ENCODE measurements around the gene KRT26. TPM values are rescaled to one million over a fixed set of nuclear protein-coding genes. Genes with fewer than 3 reads are reported as not detected.

The KRT26 gene
- total and polyA plus RNA-seq, 5 experiments from 2014 or later: not detected

DNA sequence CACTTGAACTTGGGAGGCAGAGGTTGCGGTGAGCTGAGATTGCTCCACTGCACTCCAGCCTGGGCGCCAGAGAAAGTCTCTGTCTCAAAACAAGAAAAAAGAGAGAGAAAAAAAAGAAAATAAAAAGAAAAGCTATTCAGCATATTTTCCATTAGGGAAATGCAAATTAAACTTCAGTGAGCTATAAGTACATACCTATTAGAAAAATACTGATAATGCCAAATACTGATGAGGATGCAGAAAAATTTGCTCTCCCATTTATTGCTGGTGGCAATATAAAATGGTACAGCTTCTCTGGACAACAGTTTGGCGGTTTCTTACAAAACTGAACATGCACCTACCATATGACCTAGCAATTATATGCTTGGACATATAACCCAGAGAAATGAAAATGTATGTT lies 40.6 kb upstream of the KRT26 start:
- POLR2A ChIA-PET: no interaction called here
- H3K27ac Mint-ChIP-seq: no peak overlapping the region
- H3K4me1 Mint-ChIP-seq: peaks cover 0 to 10% (median 4%) of the 10 kb centered on the region in 4 donors
- H3K4me3 Mint-ChIP-seq: no peak overlapping the region
- H3K9me3 Mint-ChIP-seq: peaks cover 0 to 9% (median 4%) of the 10 kb centered on the region in 9 donors
- H3K36me3 Mint-ChIP-seq: peaks cover 6 to 15% (median 10%) of the 10 kb centered on the region in 3 donors
- H3K27me3 Mint-ChIP-seq: peaks cover 37 to 75% (median 48%) of the 10 kb centered on the region in 5 donors
- no peak for ATAC-seq
- no peak for DNase-seq

DNA sequence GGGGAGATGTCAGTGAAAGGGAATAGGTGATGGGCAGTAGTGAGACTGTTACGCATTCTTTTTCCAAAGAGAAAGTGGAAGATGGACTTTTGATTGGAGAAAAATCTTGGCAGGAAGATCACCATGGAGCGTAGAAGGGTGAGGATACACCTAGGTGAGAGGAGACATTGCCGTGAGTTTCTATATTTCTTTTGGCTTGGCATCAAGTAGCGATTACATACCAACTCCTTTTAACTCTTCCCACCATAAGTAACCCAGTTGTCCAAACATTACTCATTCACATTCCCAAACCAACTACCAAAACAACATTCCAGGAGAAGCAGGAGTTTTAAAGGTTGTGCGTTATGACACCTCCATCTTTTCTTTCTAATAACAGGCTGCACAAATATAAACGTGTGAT lies 38.5 kb upstream of the KRT26 start:
- no peak overlapping the region for H3K4me3 Mint-ChIP-seq
- peak overlapping the region in 1 of 10 donors; percentile 21 for H3K27ac Mint-ChIP-seq
- peaks cover 44 to 94% (median 66%) of the 10 kb centered on the region in 5 donors for H3K27me3 Mint-ChIP-seq
- H3K9me3 Mint-ChIP-seq: peaks cover 0 to 5% (median 0%) of the 10 kb centered on the region in 9 donors
- H3K4me1 Mint-ChIP-seq: no peaks in the 10 kb centered on the region
- ATAC-seq (no peak), DNase-seq (no peak)
- POLR2A ChIA-PET: no interaction called here
- peaks cover 0 to 3% (median 0%) of the 10 kb centered on the region in 3 donors for H3K36me3 Mint-ChIP-seq

DNA sequence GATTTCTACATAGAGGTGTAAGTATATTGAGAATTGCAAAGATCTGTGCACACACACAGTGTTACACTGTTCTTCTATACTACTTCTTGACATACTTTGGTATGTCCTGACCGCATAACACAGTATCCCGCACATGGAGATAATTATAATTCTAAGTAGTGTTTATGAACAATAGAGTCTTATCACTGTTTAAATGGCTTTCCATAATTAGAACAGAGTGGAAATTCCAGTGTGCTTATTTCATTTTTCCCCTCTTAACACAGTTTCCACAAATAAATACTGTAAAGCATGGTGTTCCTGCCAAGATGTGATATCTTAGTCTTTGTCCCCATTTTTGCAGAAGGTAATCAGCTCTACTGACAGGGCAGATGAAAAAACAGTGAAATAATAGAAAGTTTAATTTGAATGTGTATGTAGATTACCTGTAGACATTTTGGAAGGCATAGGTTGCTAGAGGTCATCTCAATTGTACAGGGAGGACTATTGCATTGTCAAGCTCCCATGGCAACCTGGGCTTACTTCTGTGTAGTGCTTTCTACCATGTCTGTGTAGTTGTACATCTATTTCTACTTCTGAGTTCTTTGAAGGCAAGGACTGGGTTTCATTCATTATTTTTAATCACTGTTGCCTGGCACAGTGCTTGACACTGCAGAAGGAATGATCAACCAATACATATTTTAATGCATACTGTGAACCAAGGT lies 37.9 kb upstream of the KRT26 start:
- H3K4me3 Mint-ChIP-seq: no peak overlapping the region
- H3K4me1 Mint-ChIP-seq: no peaks in the 10 kb centered on the region
- H3K9me3 Mint-ChIP-seq: peaks cover 0 to 5% (median 0%) of the 10 kb centered on the region in 9 donors
- ATAC-seq (no peak), DNase-seq (no peak)
- peaks cover 49 to 97% (median 72%) of the 10 kb centered on the region in 5 donors for H3K27me3 Mint-ChIP-seq
- peaks cover 0 to 3% (median 0%) of the 10 kb centered on the region in 3 donors for H3K36me3 Mint-ChIP-seq
- POLR2A ChIA-PET: no interaction called here
- H3K27ac Mint-ChIP-seq: peak overlapping the region in 1 of 10 donors; percentile 21

DNA sequence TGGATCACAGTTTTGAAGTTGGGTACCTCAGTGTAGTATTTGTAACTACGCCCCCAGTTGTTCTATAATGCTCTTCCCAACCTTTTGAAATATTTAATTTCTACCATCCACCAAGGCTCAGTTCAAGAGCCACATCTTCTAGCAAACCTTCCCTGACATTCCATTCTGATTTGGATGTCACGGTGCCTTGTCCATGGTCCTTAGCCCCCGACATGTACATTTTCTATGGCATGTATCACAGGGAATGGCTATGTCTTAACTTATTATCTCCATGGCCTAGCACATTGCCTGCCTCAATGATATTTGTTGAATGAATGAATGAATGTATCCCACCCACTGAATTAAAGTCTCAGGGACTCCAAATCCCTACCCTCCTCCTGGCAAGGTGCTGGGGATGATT lies 34.1 kb upstream of the KRT26 start:
- Mint-ChIP-seq H3K27me3 (peaks cover 32 to 66% (median 55%) of the 10 kb centered on the region in 5 donors), H3K27ac (no peak overlapping the region), H3K9me3 (no peaks in the 10 kb centered on the region), H3K4me1 (peaks cover 3 to 5% (median 4%) of the 10 kb centered on the region in 4 donors), H3K36me3 (no peaks in the 10 kb centered on the region), H3K4me3 (no peak overlapping the region)
- POLR2A ChIA-PET: no interaction called here
- DNase-seq: no peak
- ATAC-seq: no peak

DNA sequence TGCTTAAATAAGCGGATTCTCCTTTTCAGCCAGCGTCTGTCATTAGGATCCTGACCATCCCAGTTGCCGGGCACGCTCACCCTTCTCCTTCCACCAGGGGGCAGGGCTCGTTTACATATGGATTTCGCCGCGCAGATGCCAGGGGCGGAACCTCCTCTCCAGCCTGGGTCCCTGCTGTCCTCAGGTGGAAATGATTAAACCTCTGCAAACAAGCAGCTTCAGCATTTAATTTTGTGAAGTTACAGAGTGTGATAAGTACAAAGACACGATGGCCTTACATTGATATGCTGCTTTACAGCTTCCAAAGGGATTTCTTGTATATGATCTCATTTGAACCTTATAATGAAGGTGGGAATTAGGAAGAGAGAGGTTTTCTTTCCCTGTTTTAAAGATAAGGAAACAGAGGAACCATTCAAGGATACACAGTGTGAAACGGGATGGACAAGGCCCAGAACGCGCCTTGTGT lies 31.6 kb upstream of the KRT26 start:
- ATAC-seq: peak; percentile 75 to 96
- H3K36me3 Mint-ChIP-seq: no peaks in the 10 kb centered on the region
- peaks cover 25 to 48% (median 41%) of the 10 kb centered on the region in 5 donors for H3K27me3 Mint-ChIP-seq
- DNase-seq: peak; percentile 51 to 81 (median 60)
- peaks cover 3 to 5% (median 4%) of the 10 kb centered on the region in 4 donors for H3K4me1 Mint-ChIP-seq
- peak overlapping the region in 1 of 10 donors; percentile 19 for H3K4me3 Mint-ChIP-seq
- H3K9me3 Mint-ChIP-seq: no peaks in the 10 kb centered on the region
- H3K27ac Mint-ChIP-seq: no peak overlapping the region
- POLR2A ChIA-PET: interaction anchor here (0.5 kb wide), 1 partner anchor 113 kb away, joined by 3 read pairs; no protein-coding TSS in a partner anchor

DNA sequence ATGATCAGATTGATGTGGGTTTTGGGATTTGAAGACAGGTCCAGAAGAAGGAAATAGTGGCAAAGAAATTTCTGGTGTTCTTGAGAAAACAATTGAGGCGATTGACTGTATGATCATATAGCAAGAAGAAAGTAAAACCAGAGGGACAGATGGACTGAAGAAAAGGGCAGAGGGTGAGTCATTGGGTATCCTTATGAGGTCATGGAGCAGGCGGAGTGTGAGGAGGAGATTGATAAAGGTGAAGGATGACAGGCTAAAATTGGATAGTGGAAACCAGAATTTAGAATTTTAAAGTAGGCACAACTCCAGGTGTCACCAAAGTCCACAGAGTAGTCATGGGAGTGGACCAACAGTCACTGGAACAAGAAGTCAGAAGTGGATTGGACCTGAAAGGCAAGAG lies 29.2 kb upstream of the KRT26 start:
- H3K4me3 Mint-ChIP-seq: no peak overlapping the region
- H3K4me1 Mint-ChIP-seq: peaks cover 3 to 5% (median 4%) of the 10 kb centered on the region in 4 donors

DNA sequence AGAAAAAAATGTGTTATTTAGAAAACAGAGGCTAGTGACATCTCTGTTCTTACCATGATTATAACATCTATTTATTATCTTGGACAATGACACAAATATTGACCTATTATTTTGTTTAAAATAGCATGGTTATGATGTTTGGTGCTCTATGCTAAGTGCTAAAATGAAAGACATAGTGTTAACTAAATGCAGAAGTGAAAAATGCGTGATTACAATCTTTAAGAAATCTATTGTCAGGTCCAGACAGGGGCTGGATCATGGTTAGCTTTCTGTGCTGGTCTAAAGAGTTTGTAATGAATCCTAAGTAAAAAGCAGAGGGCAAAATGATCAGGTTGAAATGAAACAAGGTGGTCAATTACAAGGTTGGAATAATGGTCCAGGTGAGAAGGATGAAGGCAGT lies 28.4 kb upstream of the KRT26 start:
- Mint-ChIP-seq H3K4me3 (no peak overlapping the region), H3K9me3 (no peaks in the 10 kb centered on the region), H3K27me3 (peaks cover 23 to 44% (median 30%) of the 10 kb centered on the region in 5 donors), H3K27ac (no peak overlapping the region), H3K36me3 (no peaks in the 10 kb centered on the region), H3K4me1 (peaks cover 4 to 5% (median 4%) of the 10 kb centered on the region in 4 donors)
- DNase-seq (no peak), ATAC-seq (no peak)
- POLR2A ChIA-PET: no interaction called here

More for the DNA sequence above, 29.2 kb upstream of the KRT26 start:
- peaks cover 20 to 44% (median 28%) of the 10 kb centered on the region in 5 donors for H3K27me3 Mint-ChIP-seq
- POLR2A ChIA-PET: no interaction called here
- H3K36me3 Mint-ChIP-seq: no peaks in the 10 kb centered on the region
- DNase-seq: no peak
- no peak for ATAC-seq
- no peaks in the 10 kb centered on the region for H3K9me3 Mint-ChIP-seq
- H3K27ac Mint-ChIP-seq: no peak overlapping the region

GRCh38 chr17:40799859-40800258 lies 27.9 kb upstream of the KRT26 start, which contains the start of gene KRT28:
KRT28 (minus strand) TSS chr17:40799959; CDS start chr17:40799893, 66 bp downstream.
- ATAC-seq (no peak), DNase-seq (no peak)
- H3K27ac Mint-ChIP-seq: peak within 1 kb of the TSS in 1 of 10 donors; percentile 10
- H3K9me3 Mint-ChIP-seq: no peaks in the 10 kb centered on the region
- H3K36me3 Mint-ChIP-seq: no peaks in the 10 kb centered on the region
- H3K4me1 Mint-ChIP-seq: peaks cover 4 to 5% (median 4%) of the 10 kb centered on the region in 4 donors
- POLR2A ChIA-PET: no interaction called here
- no peak within 1 kb of the TSS for H3K4me3 Mint-ChIP-seq
- peaks cover 18 to 41% (median 26%) of the 10 kb centered on the region in 5 donors for H3K27me3 Mint-ChIP-seq

GRCh38 chr17:40796846-40797245 lies 24.8 kb upstream of the KRT26 start:
- Mint-ChIP-seq H3K27me3 (peaks cover 13 to 41% (median 33%) of the 10 kb centered on the region in 5 donors), H3K27ac (no peak overlapping the region), H3K36me3 (no peaks in the 10 kb centered on the region), H3K4me1 (peaks cover 0 to 1% (median 0%) of the 10 kb centered on the region in 4 donors), H3K9me3 (no peaks in the 10 kb centered on the region), H3K4me3 (no peak overlapping the region)
- DNase-seq (no peak), ATAC-seq (no peak)
- POLR2A ChIA-PET: no interaction called here

- H3K9me3 Mint-ChIP-seq: no peaks in the 10 kb centered on the region
- H3K4me3 Mint-ChIP-seq: no peak overlapping the region
- H3K36me3 Mint-ChIP-seq: no peaks in the 10 kb centered on the region
- ATAC-seq (no peak), DNase-seq (no peak)
- POLR2A ChIA-PET: no interaction called here
- H3K27ac Mint-ChIP-seq: no peak overlapping the region
- H3K27me3 Mint-ChIP-seq: peaks cover 13 to 43% (median 33%) of the 10 kb centered on the region in 5 donors
- peaks cover 0 to 1% (median 0%) of the 10 kb centered on the region in 4 donors for H3K4me1 Mint-ChIP-seq
Measured at GRCh38 chr17:40795019-40795667, 23.1 kb upstream of the KRT26 start.

- H3K4me3 Mint-ChIP-seq: no peak overlapping the region
- no peak overlapping the region for H3K27ac Mint-ChIP-seq
- POLR2A ChIA-PET: no interaction called here
- peaks cover 0 to 1% (median 0%) of the 10 kb centered on the region in 4 donors for H3K4me1 Mint-ChIP-seq
- H3K9me3 Mint-ChIP-seq: no peaks in the 10 kb centered on the region
- no peaks in the 10 kb centered on the region for H3K36me3 Mint-ChIP-seq
- peaks cover 12 to 42% (median 33%) of the 10 kb centered on the region in 5 donors for H3K27me3 Mint-ChIP-seq
- DNase-seq (no peak), ATAC-seq (no peak)
Measured at GRCh38 chr17:40794466-40794865, 22.5 kb upstream of the KRT26 start.

- H3K36me3 Mint-ChIP-seq: no peaks in the 10 kb centered on the region
Measured at GRCh38 chr17:40793832-40794231, 21.8 kb upstream of the KRT26 start.

More at GRCh38 chr17:40793832-40794231, 21.8 kb upstream of the KRT26 start:
- Mint-ChIP-seq H3K27me3 (peaks cover 9 to 37% (median 32%) of the 10 kb centered on the region in 5 donors), H3K4me1 (peaks cover 0 to 1% (median 0%) of the 10 kb centered on the region in 4 donors), H3K4me3 (no peak overlapping the region), H3K9me3 (no peaks in the 10 kb centered on the region), H3K27ac (no peak overlapping the region)
- POLR2A ChIA-PET: no interaction called here
- DNase-seq (no peak), ATAC-seq (no peak)

Data from naive thymus-derived CD8-positive, alpha-beta T cell (primary cell).